ENCODE data around the gene SEC16A.

Gene SEC16A

GRCh38 chr9:136474974-136475865, 7.6 kb downstream of the SEC16A start:
- no peaks in the 10 kb centered on the region for H3K4me1 ChIP-seq (ENCODE audit: control insufficient read depth, insufficient read depth, low read length)
- H3K4me2 ChIP-seq (ENCODE audit: low read length), result no peak overlapping the region
- no peak overlapping the region for H3K4me3 ChIP-seq (ENCODE audit: low read length)
- no peaks in the 10 kb centered on the region for H3K27me3 ChIP-seq (ENCODE audit: control insufficient read depth, insufficient read depth, low read length)
- no peak overlapping the region for H3K9ac ChIP-seq (ENCODE audit: low read depth, low read length)
- peaks cover 84% of the 10 kb centered on the region for H3K36me3 ChIP-seq (ENCODE audit: insufficient read depth, low read length)
- no peaks in the 10 kb centered on the region for H3K9me3 ChIP-seq (replicated peaks; ENCODE audit: low read length)

- H3K4me3 ChIP-seq (ENCODE audit: low read length), result no peak overlapping the region
- H3K4me2 ChIP-seq (ENCODE audit: low read length), result no peak overlapping the region
- H3K9me3 ChIP-seq (replicated peaks; ENCODE audit: low read length), result no peaks in the 10 kb centered on the region
- no peaks in the 10 kb centered on the region for H3K27me3 ChIP-seq (ENCODE audit: control insufficient read depth, insufficient read depth, low read length)
- H3K4me1 ChIP-seq (ENCODE audit: control insufficient read depth, insufficient read depth, low read length), result no peaks in the 10 kb centered on the region
- H3K9ac ChIP-seq (ENCODE audit: low read depth, low read length), result no peak overlapping the region
- peaks cover 94% of the 10 kb centered on the region for H3K36me3 ChIP-seq (ENCODE audit: insufficient read depth, low read length)
These were observed 8.7 kb downstream of the SEC16A start for GRCh38 chr9:136474021-136474640.

GRCh38 chr9:136473354-136473721, 9.5 kb downstream of the SEC16A start:
- H3K4me3 ChIP-seq (ENCODE audit: low read length), result no peak overlapping the region
- no peaks in the 10 kb centered on the region for H3K9me3 ChIP-seq (replicated peaks; ENCODE audit: low read length)
- H3K36me3 ChIP-seq (ENCODE audit: insufficient read depth, low read length), result peaks cover 99% of the 10 kb centered on the region
- no peaks in the 10 kb centered on the region for H3K4me1 ChIP-seq (ENCODE audit: control insufficient read depth, insufficient read depth, low read length)
- no peak overlapping the region for H3K4me2 ChIP-seq (ENCODE audit: low read length)
- H3K27me3 ChIP-seq (ENCODE audit: control insufficient read depth, insufficient read depth, low read length), result no peaks in the 10 kb centered on the region
- H3K9ac ChIP-seq (ENCODE audit: low read depth, low read length), result no peak overlapping the region

GRCh38 chr9:136472640-136473353, 10.0 kb downstream of the SEC16A start:
- Histone ChIP-seq H3K9ac (ENCODE audit: low read depth, low read length) (no peak overlapping the region), H3K27me3 (ENCODE audit: control insufficient read depth, insufficient read depth, low read length) (no peaks in the 10 kb centered on the region), H3K36me3 (ENCODE audit: insufficient read depth, low read length) (peaks cover 99% of the 10 kb centered on the region), H3K4me2 (ENCODE audit: low read length) (no peak overlapping the region), H3K4me3 (ENCODE audit: low read length) (no peak overlapping the region), H3K9me3 (replicated peaks; ENCODE audit: low read length) (no peaks in the 10 kb centered on the region), H3K4me1 (ENCODE audit: control insufficient read depth, insufficient read depth, low read length) (no peaks in the 10 kb centered on the region)

- peaks cover 97% of the 10 kb centered on the region for H3K36me3 ChIP-seq (ENCODE audit: insufficient read depth, low read length)
These were observed 10.9 kb downstream of the SEC16A start for GRCh38 chr9:136471802-136472487.

GRCh38 chr9:136470792-136471469, 11.9 kb downstream of the SEC16A start:
- Histone ChIP-seq H3K4me3 (ENCODE audit: low read length) (no peak overlapping the region), H3K4me2 (ENCODE audit: low read length) (no peak overlapping the region), H3K36me3 (ENCODE audit: insufficient read depth, low read length) (peaks cover 97% of the 10 kb centered on the region), H3K9me3 (replicated peaks; ENCODE audit: low read length) (no peaks in the 10 kb centered on the region), H3K27me3 (ENCODE audit: control insufficient read depth, insufficient read depth, low read length) (no peaks in the 10 kb centered on the region), H3K4me1 (ENCODE audit: control insufficient read depth, insufficient read depth, low read length) (no peaks in the 10 kb centered on the region), H3K9ac (ENCODE audit: low read depth, low read length) (no peak overlapping the region)

More at GRCh38 chr9:136471802-136472487, 10.9 kb downstream of the SEC16A start:
- Histone ChIP-seq H3K27me3 (ENCODE audit: control insufficient read depth, insufficient read depth, low read length) (no peaks in the 10 kb centered on the region), H3K9me3 (replicated peaks; ENCODE audit: low read length) (no peaks in the 10 kb centered on the region), H3K4me3 (ENCODE audit: low read length) (no peak overlapping the region), H3K4me1 (ENCODE audit: control insufficient read depth, insufficient read depth, low read length) (no peaks in the 10 kb centered on the region), H3K9ac (ENCODE audit: low read depth, low read length) (no peak overlapping the region), H3K4me2 (ENCODE audit: low read length) (no peak overlapping the region)

GRCh38 chr9:136470356-136470755, 12.5 kb downstream of the SEC16A start:
- Histone ChIP-seq H3K9me3 (replicated peaks; ENCODE audit: low read length) (no peaks in the 10 kb centered on the region), H3K4me3 (ENCODE audit: low read length) (no peak overlapping the region), H3K27me3 (ENCODE audit: control insufficient read depth, insufficient read depth, low read length) (no peaks in the 10 kb centered on the region), H3K4me2 (ENCODE audit: low read length) (no peak overlapping the region), H3K36me3 (ENCODE audit: insufficient read depth, low read length) (peaks cover 97% of the 10 kb centered on the region), H3K9ac (ENCODE audit: low read depth, low read length) (no peak overlapping the region), H3K4me1 (ENCODE audit: control insufficient read depth, insufficient read depth, low read length) (no peaks in the 10 kb centered on the region)

- Histone ChIP-seq H3K27me3 (ENCODE audit: control insufficient read depth, insufficient read depth, low read length) (no peaks in the 10 kb centered on the region), H3K4me2 (ENCODE audit: low read length) (no peak overlapping the region), H3K4me3 (ENCODE audit: low read length) (no peak overlapping the region), H3K9me3 (replicated peaks; ENCODE audit: low read length) (no peaks in the 10 kb centered on the region), H3K4me1 (ENCODE audit: control insufficient read depth, insufficient read depth, low read length) (no peaks in the 10 kb centered on the region), H3K36me3 (ENCODE audit: insufficient read depth, low read length) (peaks cover 97% of the 10 kb centered on the region), H3K9ac (ENCODE audit: low read depth, low read length) (no peak overlapping the region)
These were observed 15.1 kb downstream of the SEC16A start for GRCh38 chr9:136467766-136468165.

GRCh38 chr9:136466155-136466541, 16.7 kb downstream of the SEC16A start:
- Histone ChIP-seq H3K27me3 (ENCODE audit: control insufficient read depth, insufficient read depth, low read length) (no peaks in the 10 kb centered on the region), H3K4me2 (ENCODE audit: low read length) (no peak overlapping the region), H3K9me3 (replicated peaks; ENCODE audit: low read length) (no peaks in the 10 kb centered on the region), H3K9ac (ENCODE audit: low read depth, low read length) (no peak overlapping the region), H3K36me3 (ENCODE audit: insufficient read depth, low read length) (peaks cover 90% of the 10 kb centered on the region), H3K4me3 (ENCODE audit: low read length) (no peak overlapping the region), H3K4me1 (ENCODE audit: control insufficient read depth, insufficient read depth, low read length) (no peaks in the 10 kb centered on the region)

GRCh38 chr9:136465500-136466154, 17.2 kb downstream of the SEC16A start:
- Histone ChIP-seq H3K4me3 (ENCODE audit: low read length) (no peak overlapping the region), H3K4me2 (ENCODE audit: low read length) (no peak overlapping the region), H3K4me1 (ENCODE audit: control insufficient read depth, insufficient read depth, low read length) (no peaks in the 10 kb centered on the region), H3K9ac (ENCODE audit: low read depth, low read length) (no peak overlapping the region), H3K27me3 (ENCODE audit: control insufficient read depth, insufficient read depth, low read length) (no peaks in the 10 kb centered on the region), H3K36me3 (ENCODE audit: insufficient read depth, low read length) (peaks cover 90% of the 10 kb centered on the region), H3K9me3 (replicated peaks; ENCODE audit: low read length) (no peaks in the 10 kb centered on the region)

Data from skeletal muscle satellite cell (primary cell).